Fibroblast of lung (primary cell): Measurements from ENCODE around the gene ITPK1. TPM values are rescaled to one million over a fixed set of nuclear protein-coding genes. Genes with fewer than 3 reads are reported as not detected.

ENCODE experiments used
- DNase-seq, 2 donors: peaks; one replicate each; pipeline versions ENCODE4 v3.0.0 to v3.0.0-alpha.2; 2010; ENCODE audit warnings: low read depth in 2 of 2
- H2AFZ ChIP-seq: 2 replicates; pipeline ENCODE4 v1.5.1; 2012; ENCODE audit warnings: low read length, control low read depth, inconsistent platforms
- H3K27ac ChIP-seq: 2 replicates; pipeline ENCODE4 v1.5.1; 2011; ENCODE audit warnings: low read length, control low read depth; ENCODE audit not compliant: insufficient read depth
- H3K27me3 ChIP-seq: 2 replicates; pipeline ENCODE4 v1.5.1; 2011; ENCODE audit warnings: mild to moderate bottlenecking, low read length; ENCODE audit not compliant: control insufficient read depth, insufficient read depth
- H3K36me3 ChIP-seq: 2 replicates; pipeline ENCODE4 v1.5.1; 2011; ENCODE audit warnings: low read length; ENCODE audit not compliant: control insufficient read depth, insufficient read depth
- H3K4me1 ChIP-seq: 2 replicates; pipeline ENCODE4 v1.5.1; 2011; ENCODE audit warnings: low read length; ENCODE audit not compliant: control insufficient read depth, insufficient read depth; ENCODE audit errors: extremely low read depth
- H3K4me2 ChIP-seq: 2 replicates; pipeline ENCODE4 v1.5.1; 2011; ENCODE audit warnings: low read length, control low read depth; ENCODE audit not compliant: insufficient read depth; ENCODE audit errors: extremely low read depth
- H3K4me3 ChIP-seq, 4 experiments: fragments of 200-600 bp in 1 of 4; sonication (generic) in 1 of 4; replicated peaks in 1 of 4; 2 replicates each; pipeline ENCODE4 v1.5.1; 2011 to 2016; ENCODE audit warnings: low read length in 4 of 4, low read depth in 3 of 4, mild to moderate bottlenecking in 3 of 4, control low read depth in 2 of 4, inconsistent platforms in 1 of 4, mixed read lengths in 1 of 4; ENCODE audit not compliant: insufficient read depth in 1 of 4; ENCODE audit errors: control extremely low read depth in 1 of 4
- H3K79me2 ChIP-seq: 2 replicates; pipeline ENCODE4 v1.5.1; 2012; ENCODE audit warnings: mild to moderate bottlenecking, low read length, inconsistent platforms; ENCODE audit not compliant: control insufficient read depth, insufficient read depth
- H3K9ac ChIP-seq: 2 replicates; pipeline ENCODE4 v1.5.1; 2011; ENCODE audit warnings: mild to moderate bottlenecking, low read length, control low read depth; ENCODE audit not compliant: insufficient read depth
- H3K9me3 ChIP-seq: 2 replicates; pipeline ENCODE4 v1.5.1; 2012; ENCODE audit warnings: low read depth, low read length; ENCODE audit not compliant: control insufficient read depth, insufficient read depth
- H4K20me1 ChIP-seq: 2 replicates; pipeline ENCODE4 v1.5.1; 2011; ENCODE audit warnings: low read length; ENCODE audit not compliant: control insufficient read depth, insufficient read depth; ENCODE audit errors: extremely low read depth
- EZH2 ChIP-seq: IDR thresholded peaks from 2 replicates; pipeline ENCODE4 v1.5.1; 2012; ENCODE audit warnings: low read length, control low read depth, mild to moderate bottlenecking; ENCODE audit errors: missing control alignments
- polyA plus RNA-seq, 2 donors: library from polyadenylated mRNA; depleted of rRNA in 1 of 2; stranded (reverse) in 1 of 2; unstranded in 1 of 2; fragments of >200 nt; gene quantifications; 2 replicates each; pipeline ENCODE4 v1.2.1, GENCODE V29; 2011 to 2012; ENCODE audit warnings: missing spikeins in 1 of 2
- total RNA-seq: library from RNA; depleted of rRNA; stranded (reverse); fragments of >200 nt; gene quantifications from 2 replicates; pipeline ENCODE4 v1.2.1, GENCODE V29; 2014
- TF ChIP-seq, protein P1 (sequence below), 2 donors: IDR thresholded peaks in 1 of 2; conservative IDR thresholded peaks in 1 of 2; 1 replicate in 1 of 2; 2 replicates in 1 of 2; pipeline ENCODE4 v1.5.1; 2011 to 2012; ENCODE audit warnings: low read length in 2 of 2, control low read depth in 1 of 2, inconsistent platforms in 1 of 2, low read depth in 1 of 2, mild to moderate bottlenecking in 1 of 2

ITPK1 gene
- total and polyA plus RNA-seq, 2 donors (not counting 1 experiment from before 2014, with no cell fraction given), result 9.2 to 23.1 TPM

DNA sequence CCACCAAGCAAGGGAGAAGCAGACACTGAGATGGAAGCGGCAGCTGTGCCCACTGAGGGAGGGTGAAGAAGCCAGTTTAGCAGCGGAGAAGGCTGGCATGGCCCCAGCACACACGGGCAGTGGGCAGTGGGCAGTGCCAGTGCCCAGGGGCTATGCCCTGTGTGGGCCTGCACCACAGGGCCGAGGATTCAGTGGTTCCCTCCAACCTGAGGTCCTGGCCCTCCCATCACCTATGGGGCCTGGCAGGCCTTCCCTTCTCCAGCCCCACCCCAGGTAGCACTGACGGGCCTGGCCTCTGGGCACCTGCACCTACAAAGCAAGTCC is 81.1 kb downstream of the ITPK1 start:
- Histone ChIP-seq H3K4me1 (peaks cover 12% of the 10 kb centered on the region), H3K9me3 (no peaks in the 10 kb centered on the region), H3K4me3 (no peak overlapping the region), H3K9ac (no peak overlapping the region), H3K79me2 (no peaks in the 10 kb centered on the region), H3K36me3 (no peaks in the 10 kb centered on the region), H3K27me3 (no peaks in the 10 kb centered on the region), H2AFZ (no peak overlapping the region), H4K20me1 (no peaks in the 10 kb centered on the region), H3K4me2 (no peak overlapping the region), H3K27ac (no peak overlapping the region)
- TF ChIP-seq, protein P1, sequence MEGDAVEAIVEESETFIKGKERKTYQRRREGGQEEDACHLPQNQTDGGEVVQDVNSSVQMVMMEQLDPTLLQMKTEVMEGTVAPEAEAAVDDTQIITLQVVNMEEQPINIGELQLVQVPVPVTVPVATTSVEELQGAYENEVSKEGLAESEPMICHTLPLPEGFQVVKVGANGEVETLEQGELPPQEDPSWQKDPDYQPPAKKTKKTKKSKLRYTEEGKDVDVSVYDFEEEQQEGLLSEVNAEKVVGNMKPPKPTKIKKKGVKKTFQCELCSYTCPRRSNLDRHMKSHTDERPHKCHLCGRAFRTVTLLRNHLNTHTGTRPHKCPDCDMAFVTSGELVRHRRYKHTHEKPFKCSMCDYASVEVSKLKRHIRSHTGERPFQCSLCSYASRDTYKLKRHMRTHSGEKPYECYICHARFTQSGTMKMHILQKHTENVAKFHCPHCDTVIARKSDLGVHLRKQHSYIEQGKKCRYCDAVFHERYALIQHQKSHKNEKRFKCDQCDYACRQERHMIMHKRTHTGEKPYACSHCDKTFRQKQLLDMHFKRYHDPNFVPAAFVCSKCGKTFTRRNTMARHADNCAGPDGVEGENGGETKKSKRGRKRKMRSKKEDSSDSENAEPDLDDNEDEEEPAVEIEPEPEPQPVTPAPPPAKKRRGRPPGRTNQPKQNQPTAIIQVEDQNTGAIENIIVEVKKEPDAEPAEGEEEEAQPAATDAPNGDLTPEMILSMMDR (conservative IDR thresholded peaks at IDR 0.05 in 1 of 2, IDR thresholded peaks at IDR 0.05 in 1 of 2; ENCODE audit: low read depth in 1 of 2, low read length in 2 of 2), result no peak
- no peak for TF ChIP-seq EZH2
- DNase-seq, result no peak

DNA sequence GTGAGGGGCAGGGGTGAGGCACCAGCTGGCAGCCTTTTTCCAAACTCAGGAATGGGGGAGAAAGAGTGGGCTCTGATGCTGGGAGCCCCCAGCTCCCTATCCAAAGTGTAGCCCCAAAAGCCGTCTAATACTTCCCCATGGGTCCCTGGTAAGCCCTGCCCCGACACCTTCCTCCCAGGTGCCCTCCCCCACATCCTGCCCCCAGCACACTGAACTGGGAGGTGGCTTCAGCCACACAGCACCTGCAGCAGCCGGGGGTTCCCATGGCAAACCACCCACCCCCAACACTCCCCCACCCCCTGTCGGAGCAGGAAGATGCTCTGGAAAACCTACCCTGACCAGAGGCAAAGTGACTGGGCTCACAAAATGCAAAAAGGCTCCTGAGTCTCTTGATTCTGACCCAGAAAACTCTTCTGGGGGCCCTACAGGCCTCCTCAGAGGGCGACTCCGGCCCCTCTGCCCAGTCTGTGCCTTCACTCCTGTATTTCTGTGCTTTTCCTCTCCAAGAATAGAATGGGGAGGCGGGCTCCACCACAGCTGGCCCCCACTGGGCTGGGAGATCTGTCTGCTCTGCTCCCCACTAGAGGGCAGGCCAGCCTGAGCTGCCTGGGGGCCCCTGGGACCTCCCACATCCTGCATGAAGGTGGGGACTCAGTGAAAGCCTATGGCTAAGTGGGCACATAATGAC is 81.6 kb downstream of the ITPK1 start:
- Histone ChIP-seq H3K9ac (no peak overlapping the region), H3K4me3 (no peak overlapping the region), H3K4me1 (peaks cover 12% of the 10 kb centered on the region), H4K20me1 (no peaks in the 10 kb centered on the region), H3K79me2 (no peaks in the 10 kb centered on the region), H3K27ac (no peak overlapping the region), H3K9me3 (no peaks in the 10 kb centered on the region), H3K36me3 (no peaks in the 10 kb centered on the region), H2AFZ (no peak overlapping the region), H3K4me2 (no peak overlapping the region), H3K27me3 (no peaks in the 10 kb centered on the region)
- TF ChIP-seq, protein P1 (conservative IDR thresholded peaks at IDR 0.05 in 1 of 2, IDR thresholded peaks at IDR 0.05 in 1 of 2; ENCODE audit: low read depth in 1 of 2, low read length in 2 of 2), result peak in 1 of 2 donors; percentile 17
- TF ChIP-seq EZH2, result no peak
- DNase-seq, result no peak

DNA sequence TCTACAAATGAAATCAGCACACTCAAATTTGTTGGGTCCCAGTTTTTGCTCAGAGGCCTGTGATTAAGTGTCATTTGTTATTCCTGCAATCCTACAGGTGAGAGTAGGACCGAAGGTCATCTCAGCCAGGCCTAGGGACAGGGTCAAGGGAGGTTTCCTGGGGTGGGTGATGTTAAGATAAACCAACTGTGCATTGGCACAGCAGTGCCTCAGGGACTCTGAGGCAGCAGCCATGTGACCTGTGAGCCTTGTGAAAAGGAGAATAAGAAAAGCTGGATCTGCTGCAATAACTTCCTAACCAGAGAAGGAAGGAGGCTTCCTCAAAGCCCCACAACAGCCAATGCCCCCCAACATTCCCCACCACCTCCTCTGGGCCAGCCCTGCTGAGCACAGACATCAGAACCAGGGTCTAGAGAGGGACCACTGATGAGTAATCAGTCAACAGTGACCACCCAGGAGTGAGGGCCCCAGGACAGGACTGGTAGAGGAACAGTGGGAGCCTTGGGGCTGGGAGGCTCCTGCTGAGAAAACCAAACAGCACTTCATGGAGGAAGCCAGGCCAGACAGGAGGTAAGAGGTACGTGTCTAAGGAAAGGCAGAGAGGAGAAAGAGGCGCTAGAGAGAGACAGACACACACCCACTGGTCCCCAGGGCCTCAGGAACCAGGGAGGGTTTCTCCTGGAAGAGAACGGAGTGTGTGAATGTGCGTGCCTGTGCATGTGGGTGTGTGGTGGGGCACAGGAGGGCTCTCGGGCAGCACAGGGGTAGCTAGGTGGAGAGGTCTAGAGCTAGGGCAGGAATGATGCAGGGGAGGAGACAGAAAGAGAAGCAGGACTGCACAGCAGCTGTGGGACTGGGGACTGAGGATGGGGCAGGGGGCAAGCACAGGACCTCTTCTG is 82.4 kb downstream of the ITPK1 start:
- Histone ChIP-seq H4K20me1 (no peaks in the 10 kb centered on the region), H3K27me3 (no peaks in the 10 kb centered on the region), H3K36me3 (no peaks in the 10 kb centered on the region), H3K4me3 (no peak overlapping the region), H3K9ac (no peak overlapping the region), H3K4me2 (no peak overlapping the region), H3K27ac (no peak overlapping the region), H3K4me1 (peaks cover 12% of the 10 kb centered on the region), H2AFZ (no peak overlapping the region), H3K79me2 (no peaks in the 10 kb centered on the region), H3K9me3 (no peaks in the 10 kb centered on the region)
- no peak for TF ChIP-seq EZH2
- TF ChIP-seq, protein P1 (conservative IDR thresholded peaks at IDR 0.05 in 1 of 2, IDR thresholded peaks at IDR 0.05 in 1 of 2; ENCODE audit: low read depth in 1 of 2, low read length in 2 of 2), result no peak
- DNase-seq, result no peak
